OCI-LY7 (cell line): ENCODE results near the gene ASIP. TPM values are rescaled to one million over a fixed set of nuclear protein-coding genes. Genes with fewer than 3 reads are reported as not detected.

Experiments
- Bru-seq: library from RNA; stranded (reverse); fragments of 400-500 nt; gene quantifications from one replicate; lab custom pipeline; 2021; lab: Mats Ljungman, UMichigan
- BruChase-seq, 2 experiments: library from RNA; stranded (reverse); fragments of 400-500 nt; gene quantifications; one replicate each; lab custom pipeline; 2021; lab: Mats Ljungman, UMichigan
- BruUV-seq: library from RNA; stranded (reverse); fragments of 400-500 nt; replicated peaks from 2 replicates; lab custom pipeline; 2021; lab: Mats Ljungman, UMichigan
- CTCF ChIA-PET: fragments of 300-600 bp; sonication (Branson Sonifier 250); formaldehyde crosslinking; loops from one replicate; lab custom pipeline; 2022; ENCODE audit warnings: antibody characterized with exemption; ENCODE audit not compliant: unreplicated experiment; lab: Charles Lee
- POLR2A ChIA-PET: fragments of 300-600 bp; sonication (Branson Sonifier 250); formaldehyde crosslinking; loops from one replicate; lab custom pipeline; 2022; ENCODE audit warnings: antibody characterized with exemption; lab: Charles Lee
- DNase-seq: peaks from one replicate; pipeline ENCODE4 v3.0.0-alpha.2; 2015; ENCODE audit warnings: low spot score
- H2AFZ ChIP-seq: fragments of 200-600 bp; sonication (generic), shearing (Covaris generic); 2 replicates; pipeline ENCODE4 v1.6.1; 2014; ENCODE audit warnings: mild to moderate bottlenecking, antibody characterized with exemption, low read length, moderate library complexity
- H3K27ac ChIP-seq: fragments of 200-600 bp; sonication (generic); 2 replicates; pipeline ENCODE4 v1.5.1; 2014; ENCODE audit warnings: mixed run types, low read depth, mild to moderate bottlenecking, moderate library complexity, low read length, inconsistent platforms; ENCODE audit not compliant: poor library complexity, severe bottlenecking
- H3K36me3 ChIP-seq: fragments of 200-600 bp; sonication (generic); 2 replicates; pipeline ENCODE4 v1.6.1; 2014; ENCODE audit warnings: mild to moderate bottlenecking, antibody characterized with exemption, low read length, moderate library complexity, mixed read lengths; ENCODE audit not compliant: insufficient read depth
- H3K4me1 ChIP-seq: fragments of 200-600 bp; sonication (generic); 2 replicates; pipeline ENCODE4 v1.5.1; 2014; ENCODE audit warnings: mild to moderate bottlenecking, low read length; ENCODE audit not compliant: insufficient read depth, poor library complexity, severe bottlenecking
- H3K4me2 ChIP-seq: fragments of 200-600 bp; sonication (generic); 2 replicates; pipeline ENCODE4 v1.6.1; 2014; ENCODE audit warnings: mild to moderate bottlenecking, low read length
- H3K4me3 ChIP-seq: fragments of 200-600 bp; sonication (generic); 2 replicates; pipeline ENCODE4 v1.5.1; 2014; ENCODE audit warnings: mild to moderate bottlenecking, low read depth, low read length; ENCODE audit not compliant: poor library complexity, severe bottlenecking
- H3K79me2 ChIP-seq: fragments of 200-600 bp; sonication (generic); 2 replicates; pipeline ENCODE4 v1.6.1; 2016; ENCODE audit warnings: low read depth, mild to moderate bottlenecking, low read length, moderate library complexity, mixed read lengths; ENCODE audit not compliant: insufficient read depth
- H3K9me2 ChIP-seq: fragments of 200-600 bp; sonication (generic); 2 replicates; pipeline ENCODE4 v1.6.1; 2016; ENCODE audit warnings: mild to moderate bottlenecking, low read length, mixed read lengths; ENCODE audit not compliant: insufficient read depth
- H3K9me3 ChIP-seq: fragments of 200-600 bp; sonication (generic); 2 replicates; pipeline ENCODE4 v1.6.1; 2014; ENCODE audit warnings: mild to moderate bottlenecking, mixed run types, low read length, mixed read lengths
- H4K20me1 ChIP-seq: fragments of 200-600 bp; sonication (generic); 2 replicates; pipeline ENCODE4 v1.6.1; 2014; ENCODE audit warnings: mild to moderate bottlenecking, antibody characterized with exemption, low read length, moderate library complexity, mixed read lengths; ENCODE audit not compliant: insufficient read depth
- EZH2phosphoT487 ChIP-seq: fragments of 200-600 bp; sonication (generic); IDR thresholded peaks from 2 replicates; pipeline ENCODE4 v1.6.1; 2018; ENCODE audit warnings: low read depth, borderline replicate concordance, mild to moderate bottlenecking, mixed run types, antibody characterized with exemption, low read length, moderate library complexity, mixed read lengths
- intact Hi-C: fragments of 100-400 bp; cut with micrococcal nuclease; formaldehyde crosslinking; loops from one replicate; pipeline ENCODE4 v1.10.0; 2022; ENCODE audit not compliant: unreplicated experiment
- long read RNA-seq: library from polyadenylated mRNA; stranded (forward); transcript quantifications from one replicate; pipeline ENCODE4 v2.0.0, GENCODE V29; 2022
- total RNA-seq, 2 experiments: library from RNA; depleted of rRNA in 1 of 2; stranded (reverse); fragments of >200 nt in 1 of 2; shearing (Covaris generic) in 1 of 2; gene quantifications; 2 replicates each; pipeline ENCODE4 v1.2.3, GENCODE V29; 2014 to 2022
- TF ChIP-seq, protein P1 (sequence below): fragments of 200-600 bp; sonication (generic); conservative IDR thresholded peaks from 2 replicates; pipeline ENCODE4 v1.5.1; 2014; ENCODE audit warnings: mild to moderate bottlenecking, antibody characterized with exemption, low read length, moderate library complexity, mixed read lengths

The ASIP gene, protein sequence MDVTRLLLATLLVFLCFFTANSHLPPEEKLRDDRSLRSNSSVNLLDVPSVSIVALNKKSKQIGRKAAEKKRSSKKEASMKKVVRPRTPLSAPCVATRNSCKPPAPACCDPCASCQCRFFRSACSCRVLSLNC
- total RNA-seq (2014; rRNA removed; shearing (Covaris generic)) (0.32 TPM in 1 of 2 replicates, not detected in the other), total RNA-seq (2022) (0.70 and 0.82 TPM in 2 replicates), Bru-seq, nascent RNA (percentile 21 among the genes with signal in this experiment), BruChase-seq, experiment 1, labeled RNA remaining after a 6-hour chase (percentile 13 among the genes with signal in this experiment), BruChase-seq, experiment 2, labeled RNA remaining after a 2-hour chase (percentile 15 among the genes with signal in this experiment)
- long read RNA-seq, partial matches to known transcripts: 0 of 26 reads
- long read RNA-seq, other reads (novel, unspliced or antisense): 26 of 26 reads

DNA sequence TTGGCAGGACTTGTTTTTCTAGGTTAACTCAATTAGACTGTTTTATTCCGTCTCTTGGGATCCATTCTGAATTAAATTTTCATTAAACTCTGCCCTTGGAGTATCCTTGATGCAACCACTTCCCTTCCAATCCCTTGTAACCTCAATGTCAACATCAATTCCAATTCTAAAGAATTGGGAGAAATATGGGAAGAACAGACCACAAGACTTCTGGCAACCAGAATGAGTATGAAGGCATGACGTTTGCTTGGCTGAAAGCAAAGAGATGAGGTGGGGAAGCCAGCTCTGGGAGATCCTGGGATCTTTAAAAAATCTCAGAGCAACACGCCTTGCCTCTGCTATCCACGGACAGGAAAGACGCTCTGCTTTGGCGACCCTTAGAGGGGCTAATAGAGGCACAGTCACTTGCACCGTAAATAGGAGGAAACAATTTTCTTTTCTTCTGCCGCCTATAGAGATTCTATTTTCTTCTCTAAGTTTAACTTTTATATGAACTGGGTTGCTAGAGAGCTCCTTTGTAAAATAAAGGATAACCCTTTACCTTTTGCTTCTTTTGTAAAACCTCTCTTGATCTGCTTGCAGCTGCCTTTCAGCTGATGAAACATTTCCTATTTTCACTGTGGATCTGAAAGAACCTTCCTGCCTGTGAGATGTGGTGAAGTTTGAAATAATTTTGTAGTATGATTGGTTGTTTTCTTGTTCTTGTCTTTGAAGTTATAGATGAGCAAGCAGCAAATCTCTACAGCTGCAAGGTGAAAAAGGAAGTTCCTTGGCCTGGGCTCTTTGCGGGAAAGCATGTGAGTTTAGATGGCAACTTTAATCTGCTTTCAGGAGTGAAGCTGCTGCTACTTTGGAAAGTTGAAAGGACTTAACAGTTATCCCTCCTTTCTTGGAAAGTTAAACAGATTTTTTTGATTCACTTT, at the start of gene ASIP:
ASIP (plus strand) TSS at position 731 of the 923 bp plus-strand sequence. CDS start 18,952 bp downstream, outside the sequence.
- intact Hi-C loops: loop anchor here (1.0 to 5.0 kb wide), 2 partner anchors 31 to 49 kb away; no protein-coding TSS in a partner anchor
- DNase-seq: peak; percentile 86
- peak within 1 kb of the TSS; percentile 90 for H3K27ac ChIP-seq
- TF ChIP-seq, protein P1, sequence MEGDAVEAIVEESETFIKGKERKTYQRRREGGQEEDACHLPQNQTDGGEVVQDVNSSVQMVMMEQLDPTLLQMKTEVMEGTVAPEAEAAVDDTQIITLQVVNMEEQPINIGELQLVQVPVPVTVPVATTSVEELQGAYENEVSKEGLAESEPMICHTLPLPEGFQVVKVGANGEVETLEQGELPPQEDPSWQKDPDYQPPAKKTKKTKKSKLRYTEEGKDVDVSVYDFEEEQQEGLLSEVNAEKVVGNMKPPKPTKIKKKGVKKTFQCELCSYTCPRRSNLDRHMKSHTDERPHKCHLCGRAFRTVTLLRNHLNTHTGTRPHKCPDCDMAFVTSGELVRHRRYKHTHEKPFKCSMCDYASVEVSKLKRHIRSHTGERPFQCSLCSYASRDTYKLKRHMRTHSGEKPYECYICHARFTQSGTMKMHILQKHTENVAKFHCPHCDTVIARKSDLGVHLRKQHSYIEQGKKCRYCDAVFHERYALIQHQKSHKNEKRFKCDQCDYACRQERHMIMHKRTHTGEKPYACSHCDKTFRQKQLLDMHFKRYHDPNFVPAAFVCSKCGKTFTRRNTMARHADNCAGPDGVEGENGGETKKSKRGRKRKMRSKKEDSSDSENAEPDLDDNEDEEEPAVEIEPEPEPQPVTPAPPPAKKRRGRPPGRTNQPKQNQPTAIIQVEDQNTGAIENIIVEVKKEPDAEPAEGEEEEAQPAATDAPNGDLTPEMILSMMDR: no peak
- no peak for TF ChIP-seq EZH2phosphoT487
- peak within 1 kb of the TSS; percentile 71 for H3K4me2 ChIP-seq
- no peaks in the 10 kb centered on the region for H3K9me2 ChIP-seq
- H3K79me2 ChIP-seq: no peaks in the 10 kb centered on the region
- peaks cover 38% of the 10 kb centered on the region for H3K4me1 ChIP-seq
- H3K4me3 ChIP-seq: peak within 1 kb of the TSS; percentile 56
- ChIA-PET CTCF (no interaction called here), POLR2A (interaction anchor here (0.9 to 2.0 kb wide), 4 partner anchors 9 to 122 kb away, joined by 3 to 14 read pairs (median 4); no protein-coding TSS in a partner anchor)
- peaks cover 23% of the 10 kb centered on the region for H3K9me3 ChIP-seq
- peak within 1 kb of the TSS; percentile 68 for H2AFZ ChIP-seq
- H3K36me3 ChIP-seq: peaks cover 8% of the 10 kb centered on the region; the same call in 1 of the 2 replicates
- H4K20me1 ChIP-seq: no peaks in the 10 kb centered on the region
- TSS peak; percentile 91 for BruUV-seq

DNA sequence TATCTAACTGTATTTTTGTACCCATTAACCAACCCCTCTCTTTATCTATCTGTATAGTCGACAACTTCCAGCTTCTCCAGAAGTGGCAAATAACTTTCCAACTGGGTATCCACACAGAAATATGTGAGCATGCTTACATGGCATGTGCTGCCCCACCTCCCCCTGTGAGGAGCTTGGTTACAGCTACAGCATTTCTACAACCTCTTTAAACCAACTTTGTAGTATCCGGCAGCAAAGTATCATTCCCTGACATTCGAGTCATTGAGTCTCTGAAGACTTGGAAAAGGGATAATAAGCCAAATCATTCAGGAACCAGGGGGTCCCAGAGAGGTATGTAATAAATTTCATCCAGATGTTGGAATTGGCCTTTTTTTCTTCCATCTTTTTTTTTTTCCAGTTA, 48.2 kb upstream of the ASIP start:
- Histone ChIP-seq H3K4me1 (no peaks in the 10 kb centered on the region), H3K79me2 (no peaks in the 10 kb centered on the region), H3K36me3 (no peaks in the 10 kb centered on the region), H3K4me2 (no peak overlapping the region), H3K9me3 (no peaks in the 10 kb centered on the region), H2AFZ (no peak overlapping the region), H3K9me2 (no peaks in the 10 kb centered on the region), H3K27ac (no peak overlapping the region), H4K20me1 (no peaks in the 10 kb centered on the region), H3K4me3 (no peak overlapping the region)
- no TSS peak for BruUV-seq
- CTCF ChIA-PET: no interaction called here
- no peak for TF ChIP-seq EZH2phosphoT487
- TF ChIP-seq, protein P1: no peak
- DNase-seq: no peak
- intact Hi-C loops: loop anchor here (1.0 to 5.0 kb wide), 5 partner anchors 49 to 344 kb away; partner anchors contain the start of gene ASIP
- POLR2A ChIA-PET: no interaction called here
